ENCODE data around the gene SMAD7. TPM values are rescaled to one million over a fixed set of nuclear protein-coding genes. Genes with fewer than 3 reads are reported as not detected.
A peak's percentile ranks its signal among the peaks of the same experiment; 100 is the strongest.

The SMAD7 gene
- total and polyA plus RNA-seq, 7 donors, result 13.2 to 29.1 (median 19.0) TPM

DNA sequence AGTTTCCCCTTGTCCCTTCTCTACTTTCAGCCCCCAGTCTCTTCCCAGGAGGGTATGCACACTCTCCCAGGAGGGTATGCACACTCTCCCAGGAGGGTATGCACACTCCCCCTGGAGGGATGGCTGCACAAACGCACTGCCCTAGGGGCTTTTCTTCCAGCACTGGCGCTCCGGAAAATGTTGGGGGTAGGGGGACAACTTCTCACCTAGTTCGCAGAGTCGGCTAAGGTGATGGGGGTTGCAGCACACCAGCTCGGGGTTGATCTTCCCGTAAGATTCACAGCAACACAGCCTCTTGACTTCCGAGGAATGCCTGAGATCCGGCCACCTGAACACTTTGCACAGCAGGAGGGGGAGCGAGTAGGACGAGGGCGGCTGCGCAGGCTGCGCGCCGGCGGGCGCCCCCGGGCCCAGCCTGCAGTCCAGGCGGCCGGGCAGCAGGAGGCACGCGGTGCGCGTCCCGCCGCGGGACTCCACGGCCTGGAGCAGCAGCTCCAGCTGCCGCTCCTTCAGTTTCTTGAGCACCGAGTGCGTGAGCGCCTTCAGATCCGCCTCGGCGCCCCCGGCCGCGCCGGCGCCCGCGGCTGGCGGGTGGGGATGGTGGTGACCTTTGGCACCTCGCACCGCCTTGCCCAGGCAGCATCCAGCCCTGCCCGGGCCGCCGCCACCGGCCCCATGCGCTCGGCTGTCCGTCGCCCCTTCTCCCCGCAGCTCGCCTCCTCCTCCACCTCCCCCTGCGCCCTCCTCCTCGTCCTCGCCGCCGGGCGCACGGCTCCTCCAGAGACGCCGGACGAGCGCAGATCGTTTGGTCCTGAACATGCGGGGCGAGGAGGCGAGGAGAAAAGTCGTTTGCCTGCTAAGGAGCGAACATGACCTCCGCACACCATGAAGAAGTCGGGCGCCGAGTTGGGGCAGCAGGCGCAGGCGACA, 894 bp downstream of the SMAD7 start:
- intact Hi-C loops (cut with DNase I), result loop anchor here (5.0 to 10.0 kb wide), 6 partner anchors 92 to 1335 kb away; partner anchors contain the start of genes ACAA2, CXXC1 and MBD1
- Histone ChIP-seq H3K36me3 (no peaks in the 10 kb centered on the region), H3K27ac (peak overlapping the region; percentile 93 to 99 (median 97)), H3K9me3 (no peaks in the 10 kb centered on the region), H3K4me1 (peaks cover 0 to 50% (median 40%) of the 10 kb centered on the region in 4 donors), H3K4me3 (peak overlapping the region; percentile 50 to 96 (median 93)), H3K27me3 (no peaks in the 10 kb centered on the region)
- 0% methylated on average over 79 of the region's 79 CpGs for WGBS, 2 donors
- peak in 1 of 4 donors; percentile 31 for TF ChIP-seq POLR2AphosphoS5 (IDR thresholded peaks at IDR 0.05)
- TF ChIP-seq POLR2A (IDR thresholded peaks at IDR 0.05), result no peak
- TF ChIP-seq, protein P1, sequence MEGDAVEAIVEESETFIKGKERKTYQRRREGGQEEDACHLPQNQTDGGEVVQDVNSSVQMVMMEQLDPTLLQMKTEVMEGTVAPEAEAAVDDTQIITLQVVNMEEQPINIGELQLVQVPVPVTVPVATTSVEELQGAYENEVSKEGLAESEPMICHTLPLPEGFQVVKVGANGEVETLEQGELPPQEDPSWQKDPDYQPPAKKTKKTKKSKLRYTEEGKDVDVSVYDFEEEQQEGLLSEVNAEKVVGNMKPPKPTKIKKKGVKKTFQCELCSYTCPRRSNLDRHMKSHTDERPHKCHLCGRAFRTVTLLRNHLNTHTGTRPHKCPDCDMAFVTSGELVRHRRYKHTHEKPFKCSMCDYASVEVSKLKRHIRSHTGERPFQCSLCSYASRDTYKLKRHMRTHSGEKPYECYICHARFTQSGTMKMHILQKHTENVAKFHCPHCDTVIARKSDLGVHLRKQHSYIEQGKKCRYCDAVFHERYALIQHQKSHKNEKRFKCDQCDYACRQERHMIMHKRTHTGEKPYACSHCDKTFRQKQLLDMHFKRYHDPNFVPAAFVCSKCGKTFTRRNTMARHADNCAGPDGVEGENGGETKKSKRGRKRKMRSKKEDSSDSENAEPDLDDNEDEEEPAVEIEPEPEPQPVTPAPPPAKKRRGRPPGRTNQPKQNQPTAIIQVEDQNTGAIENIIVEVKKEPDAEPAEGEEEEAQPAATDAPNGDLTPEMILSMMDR (IDR thresholded peaks at IDR 0.05), result peak in 1 of 4 experiments; percentile 43
- no peak for DNase-seq

DNA sequence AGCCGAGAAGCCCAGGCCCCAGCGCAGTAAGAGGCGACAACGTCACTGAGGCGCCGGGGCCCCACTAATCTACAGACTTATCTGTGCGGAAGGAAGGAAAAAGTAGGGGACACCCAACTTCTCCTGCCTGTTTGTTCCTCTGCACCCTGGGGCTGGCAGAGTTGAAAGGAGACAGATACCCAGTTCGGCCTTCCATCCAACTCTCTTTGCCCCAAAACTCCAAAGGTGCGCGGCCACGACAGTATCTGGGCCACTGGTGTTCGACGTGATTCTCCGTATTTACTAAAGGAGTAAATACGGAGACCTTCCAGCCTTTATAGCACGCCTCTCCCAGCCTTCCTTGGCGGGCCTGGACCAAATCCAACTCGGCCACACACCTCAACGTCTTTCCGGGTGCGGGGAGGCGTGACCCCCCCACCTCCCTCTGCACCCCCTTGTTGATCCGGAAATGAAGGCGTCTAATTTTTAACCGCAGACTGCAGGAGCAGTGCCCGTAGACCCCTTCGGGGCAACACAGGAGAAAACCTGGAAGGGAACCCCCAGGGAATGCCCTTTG, 1.6 kb downstream of the SMAD7 start:
- Histone ChIP-seq H3K36me3 (no peaks in the 10 kb centered on the region), H3K27ac (peak overlapping the region; percentile 93 to 99 (median 97)), H3K27me3 (no peaks in the 10 kb centered on the region), H3K9me3 (no peaks in the 10 kb centered on the region), H3K4me1 (peaks cover 0 to 55% (median 42%) of the 10 kb centered on the region in 4 donors), H3K4me3 (peak overlapping the region; percentile 50 to 96 (median 93))
- intact Hi-C loops (cut with DNase I), result loop anchor here (5.0 to 10.0 kb wide), 3 partner anchors 272 to 866 kb away; partner anchors contain the start of gene ACAA2
- WGBS, 2 donors, result 0 to 1% methylated on average over 27 of the region's 27 CpGs
- peak; percentile 73 for DNase-seq
- no peak for TF ChIP-seq EP300 (IDR thresholded peaks at IDR 0.05)
- TF ChIP-seq, protein P1 (IDR thresholded peaks at IDR 0.05), result no peak
- no peak for TF ChIP-seq POLR2A (IDR thresholded peaks at IDR 0.05)
- TF ChIP-seq POLR2AphosphoS5 (IDR thresholded peaks at IDR 0.05), result peak in 1 of 4 donors; percentile 7

DNA sequence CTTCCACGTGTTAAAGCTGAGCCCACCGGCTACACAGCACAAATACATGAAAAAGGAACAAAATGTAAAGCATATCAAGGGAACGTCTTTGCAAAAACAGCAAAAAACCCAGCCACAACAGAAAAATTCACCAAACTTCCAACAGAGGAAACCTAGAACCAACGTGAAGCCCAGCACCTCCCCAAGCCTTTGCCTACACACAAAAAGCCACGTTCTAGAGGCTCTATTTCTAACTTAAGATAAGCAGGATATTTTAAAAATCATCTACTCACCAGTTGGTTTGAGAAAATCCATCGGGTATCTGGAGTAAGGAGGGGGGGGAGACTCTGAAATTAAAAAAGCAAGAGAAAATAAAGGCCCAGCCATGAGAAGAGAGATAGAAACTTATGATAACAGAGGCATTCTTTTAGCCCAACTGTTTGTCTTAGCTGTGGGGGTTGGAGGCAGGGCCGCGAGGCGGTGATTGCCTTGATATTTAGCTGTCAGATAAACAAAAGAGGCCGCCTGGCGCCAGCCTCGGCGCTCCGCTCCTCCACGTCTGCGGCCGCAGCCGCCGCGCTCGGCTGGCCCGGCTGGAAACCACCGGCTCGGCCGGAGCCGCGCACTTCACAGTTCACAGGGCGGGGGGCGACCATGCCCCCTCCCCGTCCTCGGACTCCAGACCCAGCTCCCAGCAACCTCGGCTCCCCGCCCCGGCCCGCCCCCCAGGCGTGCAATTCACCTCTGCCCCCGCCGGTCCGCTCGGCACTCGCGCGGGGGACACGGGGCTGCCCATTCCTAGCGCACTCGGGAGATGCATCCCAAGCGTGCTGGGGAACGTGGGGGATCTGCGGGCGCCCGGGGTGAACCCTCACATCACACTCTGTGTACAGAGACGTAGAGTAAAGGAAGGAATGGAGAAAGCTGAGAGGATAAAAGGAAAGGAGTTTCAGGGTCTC, 2.4 kb downstream of the SMAD7 start:
- H3K4me1 ChIP-seq, result peaks cover 0 to 61% (median 48%) of the 10 kb centered on the region in 4 donors
- no peaks in the 10 kb centered on the region for H3K36me3 ChIP-seq
- H3K27ac ChIP-seq, result peak overlapping the region; percentile 93 to 99 (median 97)
- TF ChIP-seq POLR2AphosphoS5 (IDR thresholded peaks at IDR 0.05) (peak in 3 of 4 donors; percentile 27 to 50 (median 45)), POLR2A (IDR thresholded peaks at IDR 0.05) (no peak), EP300 (IDR thresholded peaks at IDR 0.05) (no peak)
- TF ChIP-seq, protein P1 (IDR thresholded peaks at IDR 0.05), result no peak
- peak overlapping the region; percentile 50 to 96 (median 93) for H3K4me3 ChIP-seq
- no peaks in the 10 kb centered on the region for H3K27me3 ChIP-seq
- peak; percentile 87 for DNase-seq
- intact Hi-C loops (cut with DNase I), result loop anchor here (5.0 to 10.0 kb wide), 3 partner anchors 271 to 866 kb away; partner anchors contain the start of gene ACAA2
- 1 to 3% methylated on average over 52 of the region's 52 CpGs for WGBS, 2 donors
- H3K9me3 ChIP-seq, result no peaks in the 10 kb centered on the region

DNA sequence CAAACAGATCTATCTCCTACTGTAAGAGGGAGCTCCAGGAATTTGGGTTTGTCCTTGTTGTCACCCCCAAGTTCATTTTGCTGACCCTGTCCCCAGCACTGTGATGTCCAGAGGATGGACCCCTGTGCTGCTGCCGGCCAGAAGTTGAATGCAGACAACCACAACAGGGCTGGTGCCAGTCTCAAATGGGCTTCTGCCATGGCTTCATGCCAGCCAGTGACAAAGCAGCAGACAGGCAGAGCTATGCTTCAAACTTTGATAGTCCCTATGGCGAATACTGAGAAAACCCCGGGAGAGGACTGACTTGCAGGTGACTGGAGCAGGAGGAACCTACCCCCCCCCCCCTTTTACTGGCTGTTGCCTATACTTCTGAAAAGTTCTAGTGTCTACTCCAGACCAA, 3.2 kb downstream of the SMAD7 start:
- Histone ChIP-seq H3K36me3 (no peaks in the 10 kb centered on the region), H3K4me3 (peak overlapping the region; percentile 50 to 96 (median 93)), H3K27me3 (no peaks in the 10 kb centered on the region), H3K9me3 (no peaks in the 10 kb centered on the region), H3K27ac (peak overlapping the region; percentile 93 to 99 (median 97)), H3K4me1 (peaks cover 0 to 63% (median 50%) of the 10 kb centered on the region in 4 donors)
- TF ChIP-seq, protein P1 (IDR thresholded peaks at IDR 0.05), result no peak
- TF ChIP-seq POLR2A (IDR thresholded peaks at IDR 0.05), result no peak
- no peak for TF ChIP-seq POLR2AphosphoS5 (IDR thresholded peaks at IDR 0.05)
- no peak for TF ChIP-seq EP300 (IDR thresholded peaks at IDR 0.05)
- WGBS, 2 donors, result 17 to 38% methylated on average over 3 of the region's 3 CpGs
- intact Hi-C loops (cut with DNase I), result loop anchor here (2.0 to 10.0 kb wide), 4 partner anchors 167 to 867 kb away; partner anchors contain the start of gene ACAA2
- no peak for DNase-seq
